SK-N-MC (cell line): ENCODE results near the gene NOP14.
"Not testable (repeated sequence)": the region's sequence is repeated elsewhere in the genome, so short reads cannot be mapped to it uniquely, and the experiment has no call there.

ENCODE experiments used
- DNase-seq: peaks from one replicate; pipeline ENCODE4 v3.0.0-alpha.2; 2011; ENCODE audit warnings: low read depth, low spot score
- H3K27ac ChIP-seq: fragments of 200-600 bp; sonication (generic); 2 replicates; pipeline ENCODE4 v1.5.1; 2016; ENCODE audit warnings: mixed run types
- H3K36me3 ChIP-seq: fragments of 200-600 bp; sonication (generic); 2 replicates; pipeline ENCODE4 v1.6.1; 2017; ENCODE audit warnings: antibody characterized with exemption, low read length, mixed read lengths; ENCODE audit not compliant: insufficient read depth
- H3K4me3 ChIP-seq: fragments of 200-600 bp; sonication (generic); 2 replicates; pipeline ENCODE4 v1.5.1; 2016
- H3K9ac ChIP-seq: fragments of 200-600 bp; sonication (generic); 2 replicates; pipeline ENCODE4 v1.8.0; 2017; ENCODE audit warnings: mixed run types, mixed read lengths; ENCODE audit not compliant: insufficient read length
- H3K9me3 ChIP-seq: fragments of 200-600 bp; sonication (generic); 2 replicates; pipeline ENCODE4 v1.6.1; 2017; ENCODE audit warnings: low read depth, mild to moderate bottlenecking, antibody characterized with exemption, low read length, moderate library complexity, mixed read lengths
- EZH2 ChIP-seq: fragments of 200-600 bp; sonication (generic); IDR thresholded peaks from one replicate; pipeline ENCODE4 v1.6.1; 2017; ENCODE audit warnings: antibody characterized with exemption
- FOXP2 ChIP-seq: optimal IDR thresholded peaks from 2 replicates; pipeline ENCODE3; 2011; ENCODE audit warnings: mild to moderate bottlenecking, moderate library complexity; ENCODE audit not compliant: insufficient read depth; ENCODE audit errors: extremely low read length, control extremely low read depth
- POLR2AphosphoS5 ChIP-seq: IDR thresholded peaks from 2 replicates; pipeline ENCODE4 v1.6.1; 2012; ENCODE audit warnings: mild to moderate bottlenecking, low read depth, low read length, borderline replicate concordance

The NOP14 gene

GRCh38 chr4:2994917-2995316 is 31.7 kb upstream of the NOP14 start:
- no peak for TF ChIP-seq POLR2AphosphoS5
- TF ChIP-seq FOXP2 = no peak
- TF ChIP-seq EZH2 = no peak
- DNase-seq = no peak
- no peaks in the 10 kb centered on the region for H3K9me3 ChIP-seq
- no peaks in the 10 kb centered on the region for H3K36me3 ChIP-seq
- no peak overlapping the region for H3K4me3 ChIP-seq
- H3K27ac ChIP-seq = no peak overlapping the region
- no peak overlapping the region for H3K9ac ChIP-seq

- H3K4me3 ChIP-seq = no peak overlapping the region
- TF ChIP-seq FOXP2 (no peak), EZH2 (no peak), POLR2AphosphoS5 (no peak)
Observed at GRCh38 chr4:2991243-2991642, 28.0 kb upstream of the NOP14 start.

GRCh38 chr4:2983715-2984114 is 20.5 kb upstream of the NOP14 start:
- H3K4me3 ChIP-seq, DNase-seq, H3K36me3 ChIP-seq, H3K9ac ChIP-seq, H3K9me3 ChIP-seq, H3K27ac ChIP-seq: not testable (repeated sequence)

More at GRCh38 chr4:2991243-2991642, 28.0 kb upstream of the NOP14 start:
- no peak for DNase-seq
- Histone ChIP-seq H3K9me3 (no peaks in the 10 kb centered on the region), H3K9ac (no peak overlapping the region), H3K27ac (no peak overlapping the region), H3K36me3 (no peaks in the 10 kb centered on the region)

- no peak overlapping the region for H3K4me3 ChIP-seq
- H3K9ac ChIP-seq = no peak overlapping the region
- TF ChIP-seq EZH2 (no peak), POLR2AphosphoS5 (no peak), FOXP2 (no peak)
- H3K27ac ChIP-seq = no peak overlapping the region
- H3K36me3 ChIP-seq = no peaks in the 10 kb centered on the region
- H3K9me3 ChIP-seq = no peaks in the 10 kb centered on the region
- DNase-seq = no peak
Observed at GRCh38 chr4:2982012-2982411, 18.8 kb upstream of the NOP14 start.

GRCh38 chr4:2981256-2981819 is 18.1 kb upstream of the NOP14 start:
- H3K9me3 ChIP-seq = no peaks in the 10 kb centered on the region
- no peaks in the 10 kb centered on the region for H3K36me3 ChIP-seq
- H3K4me3 ChIP-seq = no peak overlapping the region
- no peak for DNase-seq
- no peak for TF ChIP-seq EZH2
- TF ChIP-seq POLR2AphosphoS5 = no peak
- TF ChIP-seq FOXP2 = no peak
- no peak overlapping the region for H3K9ac ChIP-seq
- no peak overlapping the region for H3K27ac ChIP-seq

GRCh38 chr4:2977211-2978088 is 14.2 kb upstream of the NOP14 start:
- Histone ChIP-seq H3K4me3 (no peak overlapping the region), H3K36me3 (no peaks in the 10 kb centered on the region), H3K9me3 (no peaks in the 10 kb centered on the region), H3K27ac (no peak overlapping the region), H3K9ac (no peak overlapping the region)
- TF ChIP-seq POLR2AphosphoS5 = no peak
- no peak for TF ChIP-seq FOXP2
- TF ChIP-seq EZH2 = no peak
- DNase-seq = no peak

- H3K9me3 ChIP-seq = no peaks in the 10 kb centered on the region
- H3K36me3 ChIP-seq = no peaks in the 10 kb centered on the region
- TF ChIP-seq EZH2 (no peak), FOXP2 (no peak), POLR2AphosphoS5 (no peak)
- H3K27ac ChIP-seq = no peak overlapping the region
- H3K4me3 ChIP-seq = no peak overlapping the region
- no peak for DNase-seq
- H3K9ac ChIP-seq = no peak overlapping the region
Observed at GRCh38 chr4:2971275-2971674, 8.1 kb upstream of the NOP14 start.

GRCh38 chr4:2968381-2968780 is 5.2 kb upstream of the NOP14 start:
- H3K36me3 ChIP-seq = no peaks in the 10 kb centered on the region
- H3K27ac ChIP-seq = no peak overlapping the region
- no peaks in the 10 kb centered on the region for H3K9me3 ChIP-seq
- TF ChIP-seq POLR2AphosphoS5 (no peak), EZH2 (no peak), FOXP2 (no peak)
- DNase-seq = no peak
- H3K4me3 ChIP-seq = no peak overlapping the region
- no peak overlapping the region for H3K9ac ChIP-seq

- Histone ChIP-seq H3K9ac (peak overlapping the region; percentile 24), H3K9me3 (no peaks in the 10 kb centered on the region), H3K27ac (no peak overlapping the region), H3K4me3 (no peak overlapping the region), H3K36me3 (no peaks in the 10 kb centered on the region)
- no peak for DNase-seq
- TF ChIP-seq FOXP2 = no peak
- no peak for TF ChIP-seq POLR2AphosphoS5
- no peak for TF ChIP-seq EZH2
Observed at GRCh38 chr4:2965262-2965661, 2.1 kb upstream of the NOP14 start.
